RKO (cell line): ENCODE results near the gene PDCL3.

ENCODE experiments used
- DNase-seq: peaks from one replicate; pipeline ENCODE4 v3.0.0-alpha.2; 2016; ENCODE audit warnings: low spot score

The PDCL3 gene

DNA sequence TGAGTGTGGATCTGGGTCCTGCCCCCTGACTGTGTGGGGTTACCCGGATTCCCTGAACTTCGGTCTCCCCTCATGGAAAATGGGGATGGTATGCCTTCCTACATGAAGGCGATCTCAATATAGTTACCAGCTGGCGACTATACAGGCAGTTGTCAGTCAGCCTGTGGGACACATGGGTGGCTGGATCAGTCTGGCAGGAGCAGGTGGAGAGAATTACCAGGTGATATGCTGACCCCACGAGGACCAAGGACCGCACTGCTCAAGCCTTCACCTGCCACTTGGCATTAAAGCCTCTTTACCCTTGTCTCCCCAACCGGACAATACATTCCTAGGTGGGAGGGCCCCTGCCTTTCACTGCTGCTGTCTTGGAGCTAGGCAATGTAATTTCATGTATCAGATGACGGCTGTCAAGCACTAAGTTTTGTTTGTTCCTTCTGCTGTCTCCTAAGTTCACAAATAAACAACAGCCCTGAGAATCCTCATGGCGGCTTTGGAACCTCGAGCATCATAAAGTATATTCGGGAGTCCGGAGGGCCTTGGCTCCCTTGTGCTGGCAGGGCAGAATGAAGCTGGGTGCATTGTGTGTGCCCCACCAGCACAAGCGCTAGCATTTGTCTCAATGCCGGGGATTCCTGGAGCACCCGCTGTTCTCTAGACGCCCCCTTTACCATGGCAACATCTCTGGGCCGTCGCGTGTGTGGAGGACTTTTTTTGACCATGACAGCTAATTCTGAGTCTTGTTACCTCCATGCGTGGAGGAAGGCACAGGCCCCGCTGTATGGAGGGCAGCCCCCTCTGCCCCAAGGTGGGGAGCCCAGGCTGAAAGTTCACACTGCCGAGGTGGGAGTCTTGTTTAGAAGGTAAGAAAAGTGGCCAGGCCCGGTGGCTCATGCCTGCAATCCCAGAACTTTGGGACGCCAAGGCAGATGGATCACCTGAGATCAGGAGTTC is 48.6 kb downstream of the PDCL3 start:
- DNase-seq, result no peak

DNA sequence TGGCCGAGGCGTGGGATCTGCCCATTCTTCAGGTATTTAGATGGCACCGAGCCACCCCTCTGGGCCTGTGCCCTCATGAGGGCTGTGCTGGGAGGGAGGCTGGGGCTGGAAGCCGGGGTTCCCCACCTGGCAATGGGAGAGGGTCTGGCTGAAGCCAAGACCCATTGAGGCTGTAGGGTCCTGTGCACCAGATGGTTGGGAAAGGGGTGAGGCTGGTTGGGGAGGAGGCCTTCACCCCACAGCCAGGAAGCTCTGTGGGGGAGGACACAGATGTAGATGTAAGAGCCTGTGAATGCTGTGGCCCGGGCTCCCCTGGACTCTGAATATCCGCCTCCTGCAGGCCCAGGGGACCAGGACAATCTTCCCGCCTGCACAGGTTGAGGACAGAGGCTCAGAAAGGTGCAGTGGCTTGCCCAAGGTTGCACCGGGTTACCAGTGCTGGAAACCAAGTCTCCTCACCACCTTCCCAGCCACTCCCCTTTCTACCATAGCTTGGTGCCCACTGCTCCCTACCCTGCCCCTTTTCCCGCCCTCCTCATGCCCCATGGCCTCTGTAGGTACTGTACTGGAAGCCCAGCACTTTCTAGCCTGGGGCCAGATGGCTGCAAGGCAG is 49.7 kb downstream of the PDCL3 start:
- DNase-seq, result no peak

DNA sequence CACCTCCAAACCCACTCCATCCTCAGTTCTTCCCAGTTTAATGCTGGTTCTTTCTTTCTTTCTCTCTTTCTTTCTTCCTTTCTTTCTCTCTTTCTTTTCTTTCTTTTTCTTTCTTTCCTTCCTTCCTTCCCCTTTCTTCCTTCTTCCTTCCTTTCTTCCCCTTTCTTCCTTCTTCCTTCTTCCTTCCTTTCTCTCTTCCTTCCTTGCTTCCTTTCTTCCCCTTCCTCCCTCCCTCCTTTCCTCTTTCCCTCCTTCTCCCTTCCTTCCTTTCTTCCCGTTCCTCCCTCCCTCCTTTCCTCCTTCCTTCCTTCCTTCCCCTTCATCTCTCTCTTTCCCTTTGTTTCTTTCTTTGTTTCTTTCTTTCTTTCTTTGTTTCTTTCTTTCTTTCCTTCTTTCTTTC is 50.9 kb downstream of the PDCL3 start:
- no peak for DNase-seq

DNA sequence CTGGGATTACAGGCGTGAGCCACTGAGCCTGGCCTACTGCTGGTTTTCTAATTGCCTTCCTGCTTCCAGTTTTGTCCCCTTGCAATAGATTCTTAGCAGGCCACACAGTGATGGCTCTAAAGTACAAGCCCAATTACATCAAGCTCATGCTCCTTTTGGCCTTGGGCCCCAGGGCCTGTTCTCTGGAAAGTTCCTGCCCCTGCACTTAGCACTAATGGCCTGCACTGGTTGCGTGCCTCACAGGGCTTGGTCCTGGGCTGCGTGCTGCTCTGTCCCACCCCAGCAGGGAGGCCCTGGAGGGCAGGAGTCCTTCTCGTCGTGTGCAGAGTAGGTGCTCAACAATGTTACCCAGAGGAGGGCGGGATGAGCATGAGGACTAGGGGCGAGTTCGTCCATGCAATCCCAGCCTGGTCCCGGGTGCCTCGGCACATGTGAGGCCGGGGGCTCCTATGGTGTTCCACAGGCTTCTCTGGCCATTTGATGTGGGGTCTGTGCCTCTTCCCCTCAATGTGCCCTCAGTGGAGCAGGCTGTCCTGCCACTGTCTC is 51.7 kb downstream of the PDCL3 start:
- no peak for DNase-seq

DNA sequence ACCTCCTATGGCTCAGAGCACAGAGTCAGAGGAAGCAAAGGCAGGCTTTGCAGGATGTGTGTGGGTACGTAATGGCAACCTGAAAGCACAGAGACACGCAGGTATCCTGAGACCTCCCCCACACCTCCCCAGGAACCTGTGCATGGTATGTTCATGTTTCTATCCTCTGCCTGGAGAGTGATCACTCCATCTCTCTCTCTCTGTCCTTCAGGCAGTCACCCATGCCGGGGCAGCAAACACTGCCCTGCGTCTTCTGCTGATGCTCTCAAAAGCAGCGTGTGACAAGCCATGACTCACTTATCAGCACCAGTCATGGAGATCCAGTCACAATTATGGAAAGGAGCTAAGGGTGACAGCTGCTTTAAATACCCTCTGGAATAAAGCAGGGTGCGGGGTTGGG is 52.7 kb downstream of the PDCL3 start:
- DNase-seq, result peak; percentile 26

DNA sequence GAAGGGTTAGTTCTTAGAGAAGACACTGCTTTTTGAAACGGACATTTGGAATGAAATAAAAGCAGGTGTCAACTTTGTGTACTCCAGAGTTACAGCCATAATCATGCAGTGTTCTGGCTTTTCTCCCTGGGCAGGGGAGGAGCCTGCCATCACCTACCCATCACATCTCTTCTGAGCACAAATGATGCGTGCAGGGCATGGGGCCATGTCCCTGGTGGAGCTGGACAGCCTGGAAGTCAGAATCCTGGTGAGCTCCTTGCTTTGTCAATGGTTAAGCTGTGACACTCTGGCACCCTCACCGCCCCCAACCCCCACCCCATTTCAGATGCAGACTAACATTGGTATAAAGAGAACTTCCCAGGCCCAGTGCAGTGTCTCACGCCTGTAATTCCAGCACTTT is 53.1 kb downstream of the PDCL3 start:
- DNase-seq, result no peak

DNA sequence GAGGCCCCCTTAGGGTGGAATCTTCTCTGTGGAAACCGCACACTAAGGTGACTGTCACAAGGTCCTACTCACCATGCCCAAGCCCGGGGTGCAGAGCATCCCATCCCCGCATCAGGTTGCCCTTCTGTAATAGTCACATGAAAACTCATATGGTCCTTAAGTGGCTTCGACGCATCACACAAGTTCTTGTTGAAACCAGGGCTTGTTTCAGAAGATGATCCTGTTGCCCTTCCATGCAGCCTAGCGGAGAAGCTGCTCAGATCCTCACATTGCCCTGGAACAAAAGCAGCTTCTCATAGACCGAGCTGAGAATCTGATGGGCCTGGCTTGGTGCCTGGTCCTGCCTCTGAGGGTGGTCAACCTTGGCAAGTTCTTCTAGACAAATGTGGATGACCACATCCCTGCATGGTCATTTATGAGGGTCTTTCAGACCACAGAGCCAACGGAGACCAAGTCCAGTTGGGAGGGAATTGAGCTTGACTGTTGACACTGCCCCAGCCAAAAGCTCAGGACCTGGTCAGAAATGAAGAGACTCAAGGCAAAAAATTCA is 54.1 kb downstream of the PDCL3 start:
- DNase-seq, result no peak

DNA sequence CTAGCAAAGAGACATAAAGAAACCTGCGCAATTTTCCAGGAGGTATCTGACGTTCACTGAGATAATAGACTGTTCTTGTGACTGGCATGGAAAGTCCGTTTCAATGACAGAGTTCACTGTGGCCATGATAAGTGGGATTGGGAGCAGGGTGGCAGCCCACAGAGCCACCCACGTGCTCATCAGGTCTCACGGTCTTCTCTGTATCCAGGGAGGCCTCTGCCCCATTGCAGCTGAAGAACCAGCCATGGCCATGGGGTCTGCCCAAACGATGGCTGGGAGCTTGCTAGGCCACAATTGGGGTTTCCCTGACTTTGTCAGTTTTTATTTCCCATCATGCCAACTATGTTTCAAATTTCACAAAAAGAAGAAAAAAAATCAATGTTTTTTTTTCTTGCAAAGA is 57.2 kb downstream of the PDCL3 start:
- DNase-seq, result no peak

DNA sequence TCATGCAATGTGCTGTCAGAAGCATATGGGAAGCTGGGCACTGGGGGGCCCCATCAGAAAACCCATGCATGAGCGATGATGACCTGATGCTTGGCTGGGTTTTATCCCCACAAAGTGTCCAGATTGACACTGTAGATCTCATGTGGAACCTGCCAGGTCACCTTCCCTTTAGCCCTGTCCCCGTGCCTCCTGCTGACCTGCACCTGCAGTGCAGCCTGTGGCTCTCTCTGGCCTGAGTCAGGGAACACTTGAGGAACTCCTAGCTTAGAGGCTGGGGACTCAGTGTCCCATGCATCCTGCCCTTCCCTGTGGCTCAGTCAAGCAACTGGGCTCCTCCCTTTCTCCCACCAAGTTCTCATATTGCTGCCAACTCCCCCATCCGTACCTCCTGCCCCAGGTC is 57.7 kb downstream of the PDCL3 start:
- no peak for DNase-seq

DNA sequence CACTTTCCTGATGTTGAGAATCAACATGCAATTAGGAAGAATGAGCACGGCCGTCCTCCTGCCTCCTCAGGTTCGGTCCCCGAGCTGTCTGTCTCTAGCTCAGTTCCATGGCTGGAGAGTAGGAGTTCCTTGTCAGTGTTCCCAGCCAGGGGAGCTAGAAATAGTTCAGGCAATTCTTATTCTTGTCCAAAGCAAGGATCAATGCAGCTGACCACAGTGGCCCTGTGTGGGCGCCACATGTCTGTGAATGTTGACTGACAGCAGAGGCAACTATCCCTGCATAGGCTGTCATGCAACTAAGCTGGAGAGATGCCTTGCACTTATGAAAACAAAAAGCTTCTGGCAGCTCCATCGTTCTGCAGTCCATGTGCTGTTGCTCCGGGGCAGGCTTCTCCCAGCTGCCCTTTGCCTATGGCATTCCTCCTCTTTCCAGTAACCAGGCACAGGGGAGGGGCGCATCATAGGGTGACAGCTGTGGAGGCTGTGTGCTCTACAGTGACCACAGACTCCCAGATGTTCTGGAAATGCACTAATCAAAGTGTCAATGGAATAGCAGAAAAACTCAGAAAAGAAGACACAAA is 58.7 kb downstream of the PDCL3 start:
- no peak for DNase-seq

DNA sequence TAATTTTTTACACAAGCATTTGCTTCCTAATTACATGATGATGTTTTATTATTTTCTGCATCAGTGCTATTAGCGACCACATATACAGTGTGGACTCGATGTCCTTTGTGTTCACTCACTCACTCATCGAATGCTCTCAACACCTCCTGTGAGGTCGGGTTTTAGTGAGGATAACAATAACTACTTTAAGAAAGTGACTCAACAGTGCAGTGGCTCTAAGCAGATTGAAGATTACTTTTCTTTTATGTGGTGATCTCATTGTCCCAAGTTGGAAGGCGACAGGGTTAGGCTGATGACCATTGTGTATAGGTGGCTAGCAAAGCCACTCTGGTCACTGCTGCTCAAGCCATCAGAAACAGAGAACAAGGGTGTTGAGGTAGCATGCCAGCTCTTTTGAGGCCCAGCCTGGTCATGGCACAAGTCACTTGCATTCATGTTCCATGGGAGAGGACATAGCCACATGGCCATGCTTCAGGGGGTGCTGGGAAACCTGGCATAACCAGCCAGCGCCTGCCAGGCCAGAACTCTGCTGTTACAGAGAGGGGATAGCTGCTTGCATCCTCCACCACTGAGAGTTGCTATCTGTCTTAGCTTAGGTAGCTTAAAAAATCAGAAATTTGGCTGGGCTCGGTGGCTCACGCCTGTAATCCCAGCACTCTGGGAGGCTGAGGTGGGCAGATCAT is 60.4 kb downstream of the PDCL3 start:
- DNase-seq, result no peak

DNA sequence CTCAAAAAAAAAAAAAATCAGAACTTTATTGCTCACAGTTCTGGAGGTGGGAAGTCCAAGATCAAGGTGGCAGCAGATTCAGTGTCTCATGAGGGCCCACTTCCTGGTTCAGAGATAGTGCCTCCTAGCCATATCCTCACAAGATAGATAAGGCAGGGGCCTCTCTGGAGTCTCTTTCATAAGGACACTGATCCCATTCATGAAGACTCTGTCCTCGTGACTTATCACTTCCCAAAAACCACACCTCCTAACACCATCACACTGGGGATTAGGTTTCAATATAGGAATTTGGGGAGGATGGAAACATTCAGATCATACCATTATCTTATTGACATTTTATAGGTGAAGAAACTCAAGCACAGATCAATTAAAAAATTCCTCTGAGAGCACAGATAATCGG is 61.1 kb downstream of the PDCL3 start:
- no peak for DNase-seq

DNA sequence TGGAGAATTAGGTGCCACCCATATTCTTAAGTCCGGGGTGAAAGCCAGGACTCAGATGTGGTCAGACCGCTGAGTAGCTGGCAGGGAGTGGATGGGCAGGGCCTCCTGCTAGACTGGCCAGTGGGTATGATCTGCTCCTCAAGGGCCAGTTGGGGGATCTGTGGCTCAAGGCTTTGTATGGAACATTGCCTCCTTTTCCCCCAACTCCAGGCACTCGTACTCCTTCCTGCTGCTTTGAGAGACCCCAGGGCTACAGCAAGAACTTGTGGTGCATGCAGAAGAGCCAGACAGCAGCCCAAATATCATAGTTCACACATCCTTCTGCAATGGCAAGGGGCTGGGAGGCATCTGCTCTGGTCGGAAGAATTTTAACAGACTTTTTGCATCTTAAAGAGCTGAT is 61.7 kb downstream of the PDCL3 start:
- no peak for DNase-seq

DNA sequence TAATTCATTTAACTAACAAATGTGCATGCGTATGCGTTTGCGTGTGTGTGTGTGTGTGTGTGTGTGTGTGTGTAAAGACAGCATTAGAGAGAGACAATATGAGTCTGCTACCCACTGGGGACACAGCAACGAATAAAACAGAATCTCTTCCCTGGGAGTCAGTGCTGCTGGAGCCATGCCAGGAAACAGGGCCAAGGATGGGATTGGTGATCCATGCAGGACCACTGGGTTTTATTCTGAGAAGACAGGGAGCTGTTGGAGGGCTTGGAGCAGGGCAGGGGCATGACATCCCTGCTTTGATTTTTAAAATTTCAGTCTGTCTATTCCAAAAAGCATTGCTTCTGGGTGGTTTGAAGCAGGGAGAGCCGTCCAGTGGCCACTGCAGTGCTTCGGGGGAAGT is 62.9 kb downstream of the PDCL3 start:
- DNase-seq, result no peak
